Neural progenitor cell (in vitro differentiated cells): ENCODE measurements around the gene GPR179.

Source experiments
- EZH2phosphoT487 ChIP-seq: fragments of 200-600 bp; sonication (generic); IDR thresholded peaks from 2 replicates; pipeline ENCODE4 v1.6.1; 2017; ENCODE audit warnings: antibody characterized with exemption
- TF ChIP-seq, protein P1 (sequence below): fragments of 200-600 bp; sonication (generic); IDR thresholded peaks from 2 replicates; pipeline ENCODE4 v1.5.1; 2017; ENCODE audit warnings: antibody characterized with exemption, mild to moderate bottlenecking

DNA sequence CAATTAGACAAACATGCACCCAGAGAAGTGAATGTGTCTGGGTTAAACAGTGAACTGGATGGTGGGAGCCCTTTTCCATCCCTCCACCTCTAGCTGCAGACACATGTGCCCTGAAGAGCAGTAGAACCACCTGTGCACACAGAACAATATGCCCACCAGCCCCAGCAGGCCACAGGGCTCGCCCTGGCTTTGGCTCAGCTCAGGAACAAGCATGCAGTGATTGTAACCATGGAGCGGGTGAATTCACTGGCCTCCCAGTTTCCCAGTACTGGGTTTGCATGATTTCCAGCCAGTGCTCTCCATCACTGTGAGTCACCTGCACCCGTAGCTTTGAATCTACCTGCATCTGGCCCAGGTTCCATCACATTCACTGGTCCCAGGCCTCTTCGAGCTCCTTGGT is 5.2 kb downstream of the GPR179 start:
- TF ChIP-seq, protein P1, sequence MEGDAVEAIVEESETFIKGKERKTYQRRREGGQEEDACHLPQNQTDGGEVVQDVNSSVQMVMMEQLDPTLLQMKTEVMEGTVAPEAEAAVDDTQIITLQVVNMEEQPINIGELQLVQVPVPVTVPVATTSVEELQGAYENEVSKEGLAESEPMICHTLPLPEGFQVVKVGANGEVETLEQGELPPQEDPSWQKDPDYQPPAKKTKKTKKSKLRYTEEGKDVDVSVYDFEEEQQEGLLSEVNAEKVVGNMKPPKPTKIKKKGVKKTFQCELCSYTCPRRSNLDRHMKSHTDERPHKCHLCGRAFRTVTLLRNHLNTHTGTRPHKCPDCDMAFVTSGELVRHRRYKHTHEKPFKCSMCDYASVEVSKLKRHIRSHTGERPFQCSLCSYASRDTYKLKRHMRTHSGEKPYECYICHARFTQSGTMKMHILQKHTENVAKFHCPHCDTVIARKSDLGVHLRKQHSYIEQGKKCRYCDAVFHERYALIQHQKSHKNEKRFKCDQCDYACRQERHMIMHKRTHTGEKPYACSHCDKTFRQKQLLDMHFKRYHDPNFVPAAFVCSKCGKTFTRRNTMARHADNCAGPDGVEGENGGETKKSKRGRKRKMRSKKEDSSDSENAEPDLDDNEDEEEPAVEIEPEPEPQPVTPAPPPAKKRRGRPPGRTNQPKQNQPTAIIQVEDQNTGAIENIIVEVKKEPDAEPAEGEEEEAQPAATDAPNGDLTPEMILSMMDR: no peak
- TF ChIP-seq EZH2phosphoT487: no peak
